ENCODE results near the gene SEH1L. TPM values are rescaled to one million over a fixed set of nuclear protein-coding genes. Genes with fewer than 3 reads are reported as not detected.
A peak's percentile ranks its signal among the peaks of the same experiment; 100 is the strongest.

Gene SEH1L
- total and polyA plus RNA-seq, 10 of the 15 experiments (the other 5 are each of a cell fraction or from before 2014, with no cell fraction given) = 27.5 to 109 (median 52.8) TPM

DNA sequence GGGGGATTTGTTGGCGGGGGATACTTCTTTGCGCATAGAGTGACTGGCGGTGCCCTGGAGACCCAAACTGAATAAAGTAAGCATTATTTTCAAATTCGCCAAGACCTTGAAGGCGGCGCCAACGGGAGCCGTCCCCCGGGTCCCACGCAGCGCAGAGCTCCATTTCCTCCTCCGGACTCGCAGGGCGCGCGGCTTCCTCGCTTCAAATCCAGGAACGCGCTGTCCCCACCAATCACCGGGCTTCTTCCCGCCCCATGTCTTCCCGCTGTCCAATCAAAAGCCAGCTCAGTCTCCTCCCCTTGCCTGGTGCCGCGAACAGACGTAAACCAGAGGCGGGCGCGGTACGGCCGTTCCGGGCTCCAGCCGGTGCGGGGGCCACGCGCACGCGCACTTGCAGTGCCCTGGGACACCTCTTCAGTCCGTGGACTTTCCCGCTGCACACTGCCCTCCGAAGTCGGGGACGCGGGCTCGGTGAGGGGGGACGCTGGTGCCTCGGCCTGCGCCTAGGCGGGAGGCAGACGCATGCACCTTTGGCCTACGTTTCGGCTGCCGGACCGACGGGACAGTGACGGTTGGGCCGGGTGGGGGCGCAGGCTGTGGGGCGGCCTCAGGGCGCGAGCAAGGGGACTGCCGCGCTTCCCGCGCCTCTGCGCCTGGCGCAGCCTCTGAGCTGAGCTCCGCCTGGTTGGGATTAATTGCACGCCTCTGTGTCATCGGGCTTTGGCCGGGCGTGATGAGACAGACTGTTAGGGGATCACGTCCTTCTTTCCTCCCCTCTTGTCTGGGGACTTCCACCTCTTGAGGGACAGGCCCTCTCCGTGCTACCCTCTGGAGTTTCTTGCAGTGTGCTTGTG is 43.4 kb downstream of the SEH1L start, which contains the start of gene CEP192 (continued):
- TF ChIP-seq, protein P1, sequence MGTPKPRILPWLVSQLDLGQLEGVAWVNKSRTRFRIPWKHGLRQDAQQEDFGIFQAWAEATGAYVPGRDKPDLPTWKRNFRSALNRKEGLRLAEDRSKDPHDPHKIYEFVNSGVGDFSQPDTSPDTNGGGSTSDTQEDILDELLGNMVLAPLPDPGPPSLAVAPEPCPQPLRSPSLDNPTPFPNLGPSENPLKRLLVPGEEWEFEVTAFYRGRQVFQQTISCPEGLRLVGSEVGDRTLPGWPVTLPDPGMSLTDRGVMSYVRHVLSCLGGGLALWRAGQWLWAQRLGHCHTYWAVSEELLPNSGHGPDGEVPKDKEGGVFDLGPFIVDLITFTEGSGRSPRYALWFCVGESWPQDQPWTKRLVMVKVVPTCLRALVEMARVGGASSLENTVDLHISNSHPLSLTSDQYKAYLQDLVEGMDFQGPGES (IDR thresholded peaks at IDR 0.05) = peak; percentile 79
- TF ChIP-seq SRF (IDR thresholded peaks at IDR 0.05; ENCODE audit: low read depth in 2 of 2, low read length in 2 of 2) (0 out of 4 replicates have a peak, but pooled peaks of 1 of the 2 experiments have one; percentile 0), MEF2A (IDR thresholded peaks at IDR 0.05; ENCODE audit: insufficient read depth, low read depth, low read length) (no peak), ZNF24 (IDR thresholded peaks at IDR 0.05) (no peak), HCFC1 (IDR thresholded peaks at IDR 0.05; ENCODE audit: low read length) (no peak), NFYA (IDR thresholded peaks at IDR 0.05; ENCODE audit: borderline replicate concordance, low read depth, low read length) (peak; percentile 28; the same call in 1 of the 2 replicates), POLR2A (IDR thresholded peaks at IDR 0.05; ENCODE audit: low read depth, low read length) (peak; percentile 98), HDGF (IDR thresholded peaks at IDR 0.05) (peak; percentile 75; the same call in 1 of the 2 replicates), IKZF1 (conservative IDR thresholded peaks at IDR 0.05) (peak; percentile 81), ETV6 (conservative IDR thresholded peaks at IDR 0.05 in 1 of 2, IDR thresholded peaks at IDR 0.05 in 1 of 2; ENCODE audit: borderline replicate concordance in 1 of 2, low read depth in 1 of 2) (0 out of 4 replicates have a peak, but pooled peaks of 1 of the 2 experiments have one; percentile 7), MXI1 (IDR thresholded peaks at IDR 0.05; ENCODE audit: low read depth, low read length) (peak; percentile 73; the same call in 1 of the 2 replicates), NFYB (IDR thresholded peaks at IDR 0.05; ENCODE audit: insufficient read depth, low read depth, low read length) (peak; percentile 89), SPI1 (IDR thresholded peaks at IDR 0.05; ENCODE audit: borderline replicate concordance, insufficient read depth, low read depth, low read length) (peak; percentile 52), DPF2 (IDR thresholded peaks at IDR 0.05) (0 out of 2 replicates have a peak, but pooled peaks have one; percentile 58), SMAD5 (IDR thresholded peaks at IDR 0.05; ENCODE audit: low read depth) (peak; percentile 79), TCF3 (IDR thresholded peaks at IDR 0.05; ENCODE audit: borderline replicate concordance, insufficient read depth, low read depth, low read length) (0 out of 2 replicates have a peak, but pooled peaks have one; percentile 7), POLR2AphosphoS2 (IDR thresholded peaks at IDR 0.05; ENCODE audit: low read depth, low read length) (peak; percentile 88), JUND (IDR thresholded peaks at IDR 0.05; ENCODE audit: low read depth, low read length) (no peak), ATF7 (IDR thresholded peaks at IDR 0.05; ENCODE audit: low read depth) (peak; percentile 36; the same call in 1 of the 2 replicates), RB1 (IDR thresholded peaks at IDR 0.05; ENCODE audit: borderline replicate concordance) (peak; percentile 92; the same call in 1 of the 2 replicates), EP300 (IDR thresholded peaks at IDR 0.05; ENCODE audit: borderline replicate concordance in 1 of 2, control insufficient read depth in 1 of 2, low read depth in 2 of 2, low read length in 2 of 2) (peak in 1 of 2 experiments; percentile 17; a peak in 1 of 4 replicates), PML (IDR thresholded peaks at IDR 0.05; ENCODE audit: low read length) (peak; percentile 90; the same call in 1 of the 2 replicates)
- TF ChIP-seq, protein P2, sequence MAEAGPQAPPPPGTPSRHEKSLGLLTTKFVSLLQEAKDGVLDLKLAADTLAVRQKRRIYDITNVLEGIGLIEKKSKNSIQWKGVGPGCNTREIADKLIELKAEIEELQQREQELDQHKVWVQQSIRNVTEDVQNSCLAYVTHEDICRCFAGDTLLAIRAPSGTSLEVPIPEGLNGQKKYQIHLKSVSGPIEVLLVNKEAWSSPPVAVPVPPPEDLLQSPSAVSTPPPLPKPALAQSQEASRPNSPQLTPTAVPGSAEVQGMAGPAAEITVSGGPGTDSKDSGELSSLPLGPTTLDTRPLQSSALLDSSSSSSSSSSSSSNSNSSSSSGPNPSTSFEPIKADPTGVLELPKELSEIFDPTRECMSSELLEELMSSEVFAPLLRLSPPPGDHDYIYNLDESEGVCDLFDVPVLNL (IDR thresholded peaks at IDR 0.05; ENCODE audit: low read depth, low read length) = peak; percentile 97
- TF ChIP-seq, protein P3, sequence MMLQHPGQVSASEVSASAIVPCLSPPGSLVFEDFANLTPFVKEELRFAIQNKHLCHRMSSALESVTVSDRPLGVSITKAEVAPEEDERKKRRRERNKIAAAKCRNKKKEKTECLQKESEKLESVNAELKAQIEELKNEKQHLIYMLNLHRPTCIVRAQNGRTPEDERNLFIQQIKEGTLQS (IDR thresholded peaks at IDR 0.05; ENCODE audit: borderline replicate concordance, extremely low read depth, low read depth, low read length) = peak; percentile 60; the same call in 1 of the 2 replicates
- TF ChIP-seq, protein P4, sequence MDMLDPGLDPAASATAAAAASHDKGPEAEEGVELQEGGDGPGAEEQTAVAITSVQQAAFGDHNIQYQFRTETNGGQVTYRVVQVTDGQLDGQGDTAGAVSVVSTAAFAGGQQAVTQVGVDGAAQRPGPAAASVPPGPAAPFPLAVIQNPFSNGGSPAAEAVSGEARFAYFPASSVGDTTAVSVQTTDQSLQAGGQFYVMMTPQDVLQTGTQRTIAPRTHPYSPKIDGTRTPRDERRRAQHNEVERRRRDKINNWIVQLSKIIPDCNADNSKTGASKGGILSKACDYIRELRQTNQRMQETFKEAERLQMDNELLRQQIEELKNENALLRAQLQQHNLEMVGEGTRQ (IDR thresholded peaks at IDR 0.05; ENCODE audit: borderline replicate concordance, low read depth, low read length) = peak; percentile 43; the same call in 1 of the 2 replicates
